GOT3 (cell line): ENCODE measurements around the gene IL26.

ENCODE experiments used
- DNase-seq: peaks from one replicate; lab custom pipeline; 2025; ENCODE audit warnings: mixed read lengths; lab: John Stamatoyannopoulos, UW

The IL26 gene

GRCh38 chr12:68225576-68226476 lies at the start of gene IL26:
TSS of gene IL26 (minus strand) at chr12:68225810. CDS start at chr12:68225756, 54 bp downstream.
- no peak for DNase-seq

DNA sequence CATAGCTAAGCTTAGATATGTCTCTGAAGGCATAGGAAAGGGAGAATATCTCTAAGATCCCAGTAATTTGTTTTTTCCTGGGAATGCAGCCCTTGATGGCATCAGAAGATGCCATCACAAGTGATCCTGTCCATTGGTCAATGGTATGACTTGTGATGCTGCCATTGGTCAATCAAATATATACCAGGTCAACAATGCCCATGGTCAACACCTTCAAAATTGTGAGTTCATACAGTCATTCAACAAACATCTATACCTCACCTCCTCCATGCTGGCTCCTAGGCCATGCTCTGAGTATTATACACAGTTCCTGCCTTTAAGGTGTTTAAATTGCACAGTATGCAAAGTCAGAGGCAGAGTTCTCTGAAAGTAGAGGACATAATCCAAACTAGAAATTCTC lies 47.1 kb upstream of the IL26 start:
- DNase-seq: no peak

GRCh38 chr12:68271346-68271745 lies 45.7 kb upstream of the IL26 start:
- DNase-seq: no peak

DNA sequence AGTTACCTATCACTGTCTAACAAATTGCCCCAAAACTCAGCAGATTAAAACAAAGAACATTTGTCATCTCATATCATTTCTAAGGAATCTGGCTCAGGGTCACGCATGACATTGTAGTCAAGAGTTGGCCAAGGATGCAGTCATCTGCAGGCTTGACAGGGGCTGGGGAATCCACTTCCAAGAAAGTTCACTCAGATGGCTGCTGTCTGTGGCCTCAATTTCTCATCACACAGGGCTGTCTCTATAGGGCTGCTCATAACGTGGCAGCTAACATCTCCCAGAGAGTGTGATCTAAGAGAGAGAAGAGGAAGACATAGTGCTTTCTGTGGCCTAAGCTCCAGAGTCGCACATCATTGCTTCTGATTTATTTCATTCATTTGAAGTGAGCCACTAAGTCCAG lies 44.7 kb upstream of the IL26 start:
- DNase-seq: no peak

GRCh38 chr12:68269779-68270178 lies 44.2 kb upstream of the IL26 start:
- no peak for DNase-seq

- DNase-seq: no peak
These were observed 43.4 kb upstream of the IL26 start for GRCh38 chr12:68268967-68269366.

- DNase-seq: no peak
These were observed 42.3 kb upstream of the IL26 start for GRCh38 chr12:68267892-68268396.

DNA sequence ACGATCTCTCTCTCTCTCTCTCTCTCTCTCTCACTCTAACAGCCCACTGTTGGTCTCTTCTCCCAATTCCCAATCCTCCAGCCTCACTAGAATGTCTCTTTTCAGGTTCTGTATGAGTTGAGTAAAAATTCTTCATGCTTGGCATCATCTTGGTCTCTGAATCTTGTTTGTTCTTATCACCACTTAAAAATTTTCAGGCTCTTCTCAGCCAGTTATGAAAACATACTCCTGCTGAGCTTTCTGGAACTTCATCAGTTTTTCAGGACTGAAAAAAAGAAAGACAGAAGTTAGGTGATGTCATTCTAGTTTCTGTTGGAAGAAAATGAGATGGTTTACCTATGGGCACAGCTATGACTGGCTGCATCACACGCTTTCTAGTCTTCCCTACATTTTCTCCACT lies 39.2 kb upstream of the IL26 start:
- DNase-seq: no peak

DNA sequence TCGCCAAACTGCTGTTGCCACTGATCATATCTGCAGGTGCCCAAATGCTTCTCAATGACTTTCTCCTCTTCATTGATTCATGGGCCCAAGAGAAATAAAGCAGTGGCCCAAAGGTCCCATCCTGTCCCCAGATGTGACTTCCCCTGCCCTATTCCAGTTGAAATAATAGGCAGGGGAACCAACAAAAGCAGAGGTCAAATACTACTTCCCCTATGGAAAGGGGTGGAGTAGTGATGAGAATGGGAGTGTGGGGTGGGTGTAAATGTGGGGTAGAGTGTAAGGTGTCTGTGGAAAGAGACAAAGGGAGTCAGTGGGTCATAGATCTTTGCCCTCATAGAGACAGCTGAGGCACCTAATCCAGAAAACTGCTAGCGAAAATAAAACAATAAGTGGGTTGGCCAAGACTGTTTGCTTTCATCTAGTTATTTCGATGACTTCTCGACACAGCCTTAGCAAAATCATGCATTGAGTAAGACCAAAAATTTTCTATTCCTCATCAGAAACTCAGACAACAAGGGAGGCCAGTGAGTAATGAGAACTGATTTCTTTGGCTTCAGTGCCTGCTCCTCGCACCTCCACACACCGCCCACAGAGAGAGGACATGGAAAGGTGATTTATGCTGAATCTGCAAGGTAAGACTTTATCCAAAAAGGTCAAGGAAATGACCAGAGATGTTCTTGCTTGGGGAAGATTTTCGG lies 38.7 kb upstream of the IL26 start:
- DNase-seq: no peak

DNA sequence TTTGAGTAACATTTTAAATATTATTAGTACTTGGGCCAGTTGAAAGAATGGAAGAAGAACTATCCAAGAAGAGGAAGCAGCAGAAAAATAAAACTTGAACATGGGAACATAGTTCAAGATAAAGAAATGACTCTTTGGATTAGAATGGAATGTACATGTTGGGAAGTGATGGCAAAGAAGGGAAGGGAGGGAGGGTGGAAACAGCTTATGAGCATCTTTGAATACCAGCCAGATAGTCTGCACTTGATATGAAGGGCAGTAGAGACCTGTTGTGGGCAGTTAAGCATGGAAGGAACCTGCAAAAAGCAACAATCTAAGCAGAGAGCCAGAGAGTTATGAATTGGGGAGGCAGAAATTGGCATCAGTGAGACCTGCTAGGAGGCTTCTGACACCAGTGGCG lies 37.8 kb upstream of the IL26 start:
- no peak for DNase-seq

DNA sequence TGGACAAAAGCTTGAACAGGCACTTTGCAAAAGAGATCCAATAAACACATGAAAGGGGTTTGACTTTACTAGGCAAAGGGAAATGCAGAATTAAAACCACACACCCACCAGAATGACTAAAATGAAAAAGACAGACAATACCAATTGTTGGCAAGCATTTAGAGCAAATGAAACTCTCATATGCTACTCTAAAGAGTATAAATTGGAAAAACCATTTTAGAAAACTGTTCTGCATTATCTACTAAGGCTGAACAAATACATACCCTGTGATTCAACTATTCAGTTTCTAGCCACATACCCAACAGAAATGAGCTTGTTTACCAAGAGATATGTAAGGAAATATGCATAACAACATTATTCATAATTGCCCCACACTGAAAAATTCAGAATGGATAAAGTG lies 36.3 kb upstream of the IL26 start:
- no peak for DNase-seq

- DNase-seq: no peak
These were observed 34.5 kb upstream of the IL26 start for GRCh38 chr12:68260153-68260552.

GRCh38 chr12:68259318-68259940 lies 33.8 kb upstream of the IL26 start:
- no peak for DNase-seq

DNA sequence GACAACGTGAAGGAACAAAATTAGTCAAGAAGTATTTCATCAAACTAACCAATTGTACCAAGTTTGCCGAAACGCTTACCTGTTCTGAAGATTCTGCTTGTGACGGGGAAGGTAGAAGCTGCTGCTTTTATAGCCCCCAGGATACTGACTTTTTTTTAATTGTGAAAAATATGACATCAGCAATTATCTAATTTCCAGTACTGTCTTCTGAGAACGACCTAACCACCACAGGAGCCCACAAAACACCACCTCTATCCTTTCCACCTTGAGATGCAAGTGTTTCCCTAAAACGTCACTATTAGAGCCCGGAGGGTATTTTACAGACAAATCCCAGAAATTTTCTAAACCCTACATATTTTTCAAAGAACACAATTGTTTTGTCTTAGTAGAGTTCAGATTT lies 27.9 kb upstream of the IL26 start, which contains the start of gene IL22:
Gene IL22 (minus strand): TSS at position 101 of the 400 bp plus-strand sequence. CDS start 156 bp downstream, outside the sequence.
- DNase-seq: no peak

DNA sequence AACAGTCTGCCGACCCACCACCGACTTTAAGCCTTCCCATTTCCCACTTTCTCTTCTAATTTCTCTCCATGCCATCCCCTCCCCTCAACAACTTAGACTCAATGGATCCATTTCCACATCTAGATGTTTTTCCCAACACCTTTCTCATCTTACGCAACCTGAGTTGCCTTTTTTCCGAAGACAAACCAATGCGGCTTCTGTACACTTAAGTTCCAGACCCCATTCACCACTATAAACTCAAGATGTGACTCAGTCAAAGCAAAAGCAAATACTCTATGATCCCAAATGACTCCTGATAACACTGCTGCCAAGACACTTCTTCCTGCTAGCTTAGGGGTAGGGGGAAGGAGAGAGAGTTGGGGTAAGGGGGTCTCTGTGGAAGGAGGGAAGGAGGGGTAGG lies 26.5 kb upstream of the IL26 start:
- no peak for DNase-seq

- no peak for DNase-seq
These were observed 24.8 kb upstream of the IL26 start for GRCh38 chr12:68250454-68250853.

DNA sequence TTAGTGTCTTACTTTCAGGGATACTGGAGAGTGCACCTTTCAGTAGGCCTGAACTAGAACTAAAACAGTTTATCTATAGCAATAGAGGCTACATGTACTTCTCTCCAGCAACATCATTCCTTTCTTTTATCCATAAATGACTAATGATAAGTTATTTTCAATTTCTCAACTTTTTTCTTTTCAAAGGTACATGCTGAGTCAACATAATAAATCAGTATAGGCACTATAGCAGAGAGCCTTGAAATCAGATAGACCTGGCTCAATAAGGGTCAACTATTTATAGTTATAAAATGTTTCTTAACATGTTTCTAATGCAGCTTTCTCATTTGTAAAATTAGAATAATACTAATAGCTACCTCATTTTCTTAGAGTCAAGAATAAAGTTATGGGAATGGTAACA lies 22.2 kb upstream of the IL26 start:
- no peak for DNase-seq

DNA sequence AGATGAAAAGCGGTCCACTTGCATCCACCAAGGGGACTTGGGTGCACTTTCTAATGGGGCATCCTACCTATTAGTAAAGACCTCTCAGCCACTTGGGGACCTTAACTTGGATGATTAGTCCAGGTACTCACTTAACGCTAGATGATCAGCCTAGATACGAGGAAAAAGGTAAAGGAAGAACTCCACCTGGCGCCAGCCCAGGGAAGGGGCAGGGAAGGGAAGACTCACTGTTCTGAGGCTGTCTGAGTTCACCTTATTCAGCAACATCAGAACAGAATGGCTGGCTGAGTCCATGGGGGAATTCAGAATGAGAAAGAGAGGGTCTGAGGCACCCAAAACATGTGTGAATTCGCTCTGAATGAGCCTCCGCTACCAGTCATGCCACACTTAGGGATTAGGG lies 20.7 kb upstream of the IL26 start:
- DNase-seq: no peak

DNA sequence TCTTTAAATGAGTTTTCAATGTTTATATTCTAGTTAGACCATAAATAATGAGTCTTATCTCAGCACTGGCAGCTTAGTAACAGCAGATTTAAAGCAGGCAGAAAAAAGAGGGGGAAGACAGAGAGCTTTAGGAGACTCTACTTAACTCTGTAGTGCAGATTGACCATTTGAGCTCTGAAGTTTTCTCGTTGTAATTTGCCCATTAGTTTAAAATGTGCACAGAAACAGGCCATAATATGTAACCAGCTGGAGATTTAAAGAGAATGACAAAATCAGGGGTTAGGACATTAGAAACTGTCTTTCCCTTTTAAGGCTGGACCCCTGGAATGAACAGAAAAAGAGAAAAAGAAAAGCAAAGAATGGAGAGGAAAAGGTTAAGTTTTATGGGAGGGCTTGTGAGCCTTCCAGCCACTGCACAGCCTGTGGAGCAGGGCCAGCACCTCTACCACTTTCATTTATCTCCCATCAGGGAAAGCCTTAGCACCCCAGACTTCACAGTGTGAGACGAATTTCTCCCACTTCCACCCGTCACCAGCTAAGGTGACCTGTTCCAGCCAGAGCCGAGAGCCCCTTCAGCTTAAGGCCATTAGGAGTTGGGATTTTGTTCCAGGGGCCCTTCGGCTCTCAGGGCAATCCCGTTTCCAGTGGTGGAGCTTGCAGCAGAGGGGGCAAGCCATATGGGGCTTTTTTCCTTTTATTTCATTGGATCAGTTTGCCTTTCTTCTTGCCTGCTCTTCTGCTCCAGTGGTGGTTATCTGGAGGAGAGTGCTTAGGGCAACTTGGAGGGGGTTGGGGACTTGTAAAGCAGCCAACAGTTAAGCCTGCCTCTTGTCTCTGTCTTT lies 19.8 kb upstream of the IL26 start:
- DNase-seq: no peak

DNA sequence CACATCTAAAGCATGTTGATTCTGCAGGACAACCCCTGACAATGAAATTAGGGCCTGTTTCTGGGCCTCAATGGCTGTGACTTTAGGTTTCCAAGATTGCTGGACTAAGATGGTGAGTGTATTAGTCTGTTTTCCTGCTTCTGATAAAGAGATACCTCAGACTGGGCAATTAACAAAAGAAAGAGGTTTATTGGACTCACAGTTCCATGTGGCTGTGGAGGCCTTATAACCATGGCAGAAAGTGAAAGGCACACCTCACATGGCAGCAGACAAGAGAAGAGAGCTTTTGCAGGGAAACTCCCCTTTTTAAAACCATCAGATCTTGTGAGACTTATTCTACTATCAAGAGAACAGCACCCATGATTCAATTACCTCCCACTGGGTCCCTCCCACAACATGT lies 17.2 kb upstream of the IL26 start:
- no peak for DNase-seq

- DNase-seq: no peak
These were observed 15.4 kb upstream of the IL26 start for GRCh38 chr12:68240975-68241374.

DNA sequence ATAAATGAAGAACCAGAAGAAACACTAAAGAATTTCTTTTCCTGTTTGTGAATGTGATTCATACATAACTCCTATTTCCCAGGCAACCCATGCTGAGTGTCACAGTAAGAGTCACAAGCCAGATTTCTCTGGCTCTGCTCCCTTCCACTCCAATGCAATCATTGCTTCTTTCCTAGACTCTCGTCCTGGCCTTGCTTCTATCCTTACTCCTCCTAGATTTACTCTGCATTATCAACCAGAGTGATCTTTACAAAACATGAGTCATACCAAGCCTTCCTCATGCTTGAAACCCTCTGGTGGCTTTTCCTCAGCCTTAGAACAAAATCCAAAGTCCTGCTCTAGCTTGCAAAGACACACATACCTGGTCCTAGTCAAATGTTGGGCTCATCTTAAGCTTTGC lies 14.5 kb upstream of the IL26 start:
- DNase-seq: peak; percentile 91
